HepG2 (cell line): ENCODE measurements around the gene ZBTB32. TPM values are rescaled to one million over a fixed set of nuclear protein-coding genes. Genes with fewer than 3 reads are reported as not detected.

Experiments used
- ATAC-seq: fragments of 200-7000 bp; cut with Tn5 transposase; 3 replicates; pipeline ENCODE4 v1.9.1; 2020; ENCODE audit warnings: mild to moderate bottlenecking, moderate library complexity
- BruUV-seq: library from RNA; stranded (reverse); fragments of 400-500 nt; replicated peaks from 2 replicates; lab custom pipeline; 2021; lab: Mats Ljungman, UMichigan
- CTCF ChIA-PET: fragments of 300-600 bp; formaldehyde crosslinking; extraction: SDS; loops from one replicate; lab custom pipeline; 2021; ENCODE audit warnings: low total read pairs, inconsistent platforms, low intra/inter-chr PET ratio; lab: Yijun Ruan, JAX
- POLR2A ChIA-PET: fragments of 350-600 bp; sonication (Branson Sonifier 250); formaldehyde crosslinking; loops from one replicate; lab custom pipeline; 2020; ENCODE audit warnings: antibody characterized with exemption, inconsistent platforms; lab: Yijun Ruan, JAX
- DNase-seq: peaks from one replicate; pipeline ENCODE4 v3.0.0-alpha.2; 2015; ENCODE audit warnings: low spot score
- FAIRE-seq: peaks from 3 replicates; lab custom pipeline; 2011; peaks lifted over from hg19 to GRCh38; lab: Jason Lieb, UNC
- H2AFZ ChIP-seq: one replicate; pipeline ENCODE4 v1.6.1; 2011; ENCODE audit warnings: low read length, inconsistent platforms
- H3K27ac ChIP-seq: fragments of 300-600 bp; 3 replicates; pipeline ENCODE4 v1.8.0; 2011; ENCODE audit warnings: mixed run types, mild to moderate bottlenecking, mixed read lengths, low read length, inconsistent platforms; ENCODE audit not compliant: insufficient read depth; ENCODE audit errors: extremely low read length
- H3K27me3 ChIP-seq, 2 experiments: fragments of 200-600 bp in 1 of 2; 2 replicates in 1 of 2; 3 replicates in 1 of 2; pipeline versions ENCODE4 v1.6.0 to v1.8.0; 2011; ENCODE audit warnings: low read length in 2 of 2, mild to moderate bottlenecking in 2 of 2, moderate library complexity in 2 of 2, inconsistent platforms in 1 of 2; ENCODE audit not compliant: insufficient read depth in 2 of 2, control insufficient read depth in 1 of 2
- H3K36me3 ChIP-seq, 2 experiments: fragments of 200-600 bp in 1 of 2; replicated peaks in 1 of 2; 2 replicates in 1 of 2; 3 replicates in 1 of 2; pipeline versions ENCODE4 v1.5.1 to v1.8.0; 2011; ENCODE audit warnings: low read length in 2 of 2, inconsistent platforms in 1 of 2; ENCODE audit not compliant: insufficient read depth in 2 of 2, control insufficient read depth in 1 of 2
- H3K4me1 ChIP-seq: 2 replicates; pipeline ENCODE4 v1.5.1; 2012; ENCODE audit warnings: low read length, inconsistent platforms; ENCODE audit not compliant: insufficient read depth
- H3K4me2 ChIP-seq: 2 replicates; pipeline ENCODE4 v1.6.0; 2011; ENCODE audit warnings: low read depth, low read length, inconsistent platforms
- H3K4me3 ChIP-seq, 3 experiments: fragments of 200-600 bp in 1 of 3; sonication (generic), shearing (Covaris generic) in 1 of 3; replicated peaks in 1 of 3; 2 replicates each; pipeline ENCODE4 v1.5.1; 2011 to 2016; ENCODE audit warnings: low read length in 3 of 3, inconsistent platforms in 2 of 3, low read depth in 2 of 3, mild to moderate bottlenecking in 2 of 3, control low read depth in 1 of 3, mixed read lengths in 1 of 3; ENCODE audit not compliant: insufficient read depth in 1 of 3
- H3K79me2 ChIP-seq: one replicate; pipeline ENCODE4 v1.6.1; 2011; ENCODE audit warnings: low read length, inconsistent platforms; ENCODE audit not compliant: insufficient read depth
- H3K9ac ChIP-seq: 2 replicates; pipeline ENCODE4 v1.6.0; 2011; ENCODE audit warnings: mild to moderate bottlenecking, low read depth, low read length, inconsistent platforms; ENCODE audit not compliant: insufficient read depth
- H3K9me3 ChIP-seq: 2 replicates; pipeline ENCODE4 v1.5.1; 2012; ENCODE audit warnings: mild to moderate bottlenecking, low read length
- H4K20me1 ChIP-seq: 2 replicates; pipeline ENCODE4 v1.6.0; 2011; ENCODE audit warnings: inconsistent platforms, mild to moderate bottlenecking, low read length, moderate library complexity; ENCODE audit not compliant: insufficient read depth
- AGO2 ChIP-seq: fragments of 200-400 bp; formaldehyde crosslinking; optimal IDR thresholded peaks from 2 replicates; pipeline ENCODE3; 2017; ENCODE audit warnings: mild to moderate bottlenecking, low read depth, low read length, moderate library complexity
- ATF7-NPFF ChIP-seq: sonication (generic); formaldehyde crosslinking; IDR thresholded peaks from 2 replicates; pipeline ENCODE4 v1.8.1; 2023; ENCODE audit warnings: mild to moderate bottlenecking, low read depth, missing genetic modification reagents, moderate library complexity
- RBFOX2 ChIP-seq: fragments of 200-400 bp; formaldehyde crosslinking; IDR thresholded peaks from 2 replicates; pipeline ENCODE4 v1.6.1; 2017; ENCODE audit warnings: low read depth, mild to moderate bottlenecking, low read length
- ZNF30 ChIP-seq: sonication (generic); formaldehyde crosslinking; IDR thresholded peaks from 2 replicates; pipeline ENCODE4 v1.5.0; 2020; ENCODE audit warnings: mild to moderate bottlenecking, missing genetic modification reagents
- WGBS: methylation state at CpG from one replicate; pipeline ENCODE4 v1.1.6; 2017; ENCODE audit warnings: low lambda C conversion rate; 5-methylcytosine and 5-hydroxymethylcytosine counted together
- in situ Hi-C: cut with HindIII; loops from 2 replicates; pipeline ENCODE4 v1.10.0; 2017; ENCODE audit warnings: low pct_unique_long_range_greater_than_20kb; ENCODE audit not compliant: extremely low pct_ligation_motif_present
- intact Hi-C: fragments of 100-400 bp; cut with micrococcal nuclease; formaldehyde crosslinking; loops from one replicate; pipeline ENCODE4 v1.10.0; 2022; ENCODE audit not compliant: unreplicated experiment
- polyA plus RNA-seq, 8 experiments: library from polyadenylated mRNA; depleted of rRNA in 3 of 8; stranded (reverse) in 7 of 8; unstranded in 1 of 8; fragments of >200 nt; fragmentation: Illumina TruSeq in 4 of 8; extraction: Trizol in 4 of 8; gene quantifications; 2 replicates each; pipeline versions ENCODE4 v1.2.1 to v1.2.3, GENCODE V29; 2011 to 2016; ENCODE audit warnings: low read depth in 4 of 8, missing spikeins in 1 of 8, mixed read lengths in 1 of 8; ENCODE audit not compliant: insufficient read depth in 1 of 8
- total RNA-seq, 5 experiments: library from RNA; depleted of rRNA; stranded (reverse); fragments of >200 nt; fragmentation: Illumina TruSeq; extraction: Trizol; gene quantifications; 2 replicates each; pipeline ENCODE4 v1.2.3, GENCODE V29; 2016; ENCODE audit warnings: low read depth in 1 of 5
- TF ChIP-seq, protein P1 (sequence below): sonication (generic); formaldehyde crosslinking; IDR thresholded peaks from 2 replicates; pipeline ENCODE4 v1.8.1; 2022; ENCODE audit warnings: low read depth, mild to moderate bottlenecking, missing genetic modification reagents

ZBTB32 gene
- total and polyA plus RNA-seq, 2 of the 13 experiments (the other 11 are each of a cell fraction or from before 2014, with no cell fraction given) = not detected

GRCh38 chr19:35724560-35724959, 20.2 kb downstream of the ZBTB32 start:
- H3K36me3 ChIP-seq = peaks cover 61 to 88% of the 10 kb centered on the region in 2 experiments
- peaks cover 8% of the 10 kb centered on the region for H3K4me1 ChIP-seq
- 97% methylated on average over 12 of the region's 12 CpGs for WGBS
- BruUV-seq = no TSS peak
- no peak for FAIRE-seq
- in situ Hi-C loops (no loop called here), intact Hi-C loops (no loop called here)
- no peak overlapping the region for H2AFZ ChIP-seq
- H3K4me2 ChIP-seq = no peak overlapping the region
- peak; percentile 42 for TF ChIP-seq AGO2
- 0 out of 2 replicates have a peak, but pooled peaks have one; percentile 25 for TF ChIP-seq RBFOX2
- no peak for TF ChIP-seq ZNF30 (CRISPR knock-in tag)
- H3K27me3 ChIP-seq = no peaks in the 10 kb centered on the region
- no peak overlapping the region for H3K27ac ChIP-seq
- H3K9me3 ChIP-seq = no peaks in the 10 kb centered on the region
- POLR2A ChIA-PET = interaction anchor here (1.6 kb wide), 1 partner anchor 16 kb away, joined by 5 read pairs; no protein-coding TSS in a partner anchor
- no peaks in the 10 kb centered on the region for H4K20me1 ChIP-seq
- peaks cover 7% of the 10 kb centered on the region for H3K79me2 ChIP-seq
- CTCF ChIA-PET = no interaction called here
- H3K4me3 ChIP-seq = no peak overlapping the region
- no peak overlapping the region for H3K9ac ChIP-seq
- no peak for DNase-seq
- no peak for ATAC-seq

DNA sequence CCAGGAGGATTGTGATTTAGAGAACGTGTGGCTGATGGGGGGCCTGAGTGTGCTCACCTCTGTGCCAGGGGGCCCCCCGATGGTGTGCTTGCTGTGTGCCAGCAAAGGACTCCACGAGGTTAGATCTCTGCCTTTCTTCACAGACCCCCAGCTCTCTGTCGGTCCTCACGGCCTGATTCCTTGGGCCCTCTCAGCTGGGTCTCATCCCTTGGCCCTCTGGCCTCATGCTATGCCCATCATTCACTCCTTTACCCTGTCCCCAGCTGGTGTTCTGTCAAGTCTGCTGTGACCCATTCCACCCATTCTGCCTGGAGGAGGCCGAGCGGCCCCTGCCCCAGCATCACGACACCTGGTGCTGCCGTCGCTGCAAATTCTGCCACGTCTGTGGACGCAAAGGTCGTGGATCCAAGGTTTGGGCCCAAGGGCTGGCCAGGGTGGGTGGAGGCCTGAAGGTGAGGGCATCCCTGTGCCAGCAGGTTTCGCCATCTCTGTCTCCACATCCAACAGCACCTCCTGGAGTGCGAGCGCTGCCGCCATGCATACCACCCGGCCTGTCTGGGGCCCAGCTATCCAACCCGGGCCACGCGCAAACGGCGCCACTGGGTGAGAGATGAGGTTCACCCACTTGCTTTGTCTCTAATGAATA, 21.0 kb downstream of the ZBTB32 start:
- intact Hi-C loops (no loop called here), in situ Hi-C loops (no loop called here)
- Histone ChIP-seq H3K79me2 (no peaks in the 10 kb centered on the region), H4K20me1 (no peaks in the 10 kb centered on the region), H3K4me1 (peaks cover under 1% of the 10 kb centered on the region; the same call in 1 of the 2 replicates), H3K4me2 (no peak overlapping the region), H3K9me3 (no peaks in the 10 kb centered on the region), H3K27ac (no peak overlapping the region), H3K27me3 (no peaks in the 10 kb centered on the region), H2AFZ (no peak overlapping the region), H3K36me3 (peaks cover 66 to 90% of the 10 kb centered on the region in 2 experiments), H3K9ac (no peak overlapping the region), H3K4me3 (no peak overlapping the region)
- TF ChIP-seq AGO2 = peak; percentile 43
- TF ChIP-seq, protein P1, sequence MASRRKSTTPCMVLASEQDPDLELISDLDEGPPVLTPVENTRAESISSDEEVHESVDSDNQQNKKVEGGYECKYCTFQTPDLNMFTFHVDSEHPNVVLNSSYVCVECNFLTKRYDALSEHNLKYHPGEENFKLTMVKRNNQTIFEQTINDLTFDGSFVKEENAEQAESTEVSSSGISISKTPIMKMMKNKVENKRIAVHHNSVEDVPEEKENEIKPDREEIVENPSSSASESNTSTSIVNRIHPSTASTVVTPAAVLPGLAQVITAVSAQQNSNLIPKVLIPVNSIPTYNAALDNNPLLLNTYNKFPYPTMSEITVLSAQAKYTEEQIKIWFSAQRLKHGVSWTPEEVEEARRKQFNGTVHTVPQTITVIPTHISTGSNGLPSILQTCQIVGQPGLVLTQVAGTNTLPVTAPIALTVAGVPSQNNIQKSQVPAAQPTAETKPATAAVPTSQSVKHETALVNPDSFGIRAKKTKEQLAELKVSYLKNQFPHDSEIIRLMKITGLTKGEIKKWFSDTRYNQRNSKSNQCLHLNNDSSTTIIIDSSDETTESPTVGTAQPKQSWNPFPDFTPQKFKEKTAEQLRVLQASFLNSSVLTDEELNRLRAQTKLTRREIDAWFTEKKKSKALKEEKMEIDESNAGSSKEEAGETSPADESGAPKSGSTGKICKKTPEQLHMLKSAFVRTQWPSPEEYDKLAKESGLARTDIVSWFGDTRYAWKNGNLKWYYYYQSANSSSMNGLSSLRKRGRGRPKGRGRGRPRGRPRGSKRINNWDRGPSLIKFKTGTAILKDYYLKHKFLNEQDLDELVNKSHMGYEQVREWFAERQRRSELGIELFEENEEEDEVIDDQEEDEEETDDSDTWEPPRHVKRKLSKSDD (CRISPR knock-in tag) = no peak
- no peak for TF ChIP-seq ATF7-NPFF
- TF ChIP-seq RBFOX2 = peak; percentile 49; the same call in 1 of the 2 replicates
- no TSS peak for BruUV-seq
- POLR2A ChIA-PET = interaction anchor here (1.6 to 1.7 kb wide), 2 partner anchors 15 kb away, joined by 5 to 8 read pairs; no protein-coding TSS in a partner anchor
- ATAC-seq (no peak), FAIRE-seq (no peak), DNase-seq (no peak)
- WGBS = 97% methylated on average over 11 of the region's 23 CpGs
- CTCF ChIA-PET = no interaction called here
